GM12878 (cell line): Measurements from ENCODE around the gene USF1. TPM values are rescaled to one million over a fixed set of nuclear protein-coding genes. Genes with fewer than 3 reads are reported as not detected.
"Not testable (repeated sequence)": the region's sequence is repeated elsewhere in the genome, so short reads cannot be mapped to it uniquely, and the experiment has no call there.

Source experiments
- ATAC-seq: fragments of 200-7000 bp; cut with Tn5 transposase; 3 replicates; pipeline ENCODE4 v1.9.1; 2020; ENCODE audit warnings: mild to moderate bottlenecking, moderate library complexity
- BruUV-seq: library from RNA; stranded (reverse); fragments of 400-500 nt; replicated peaks from 2 replicates; lab custom pipeline; 2021; lab: Mats Ljungman, UMichigan
- CTCF ChIA-PET: fragments of 300-600 bp; sonication (Branson Sonifier 250); formaldehyde crosslinking; extraction: SDS; loops from one replicate; lab custom pipeline; 2021; ENCODE audit warnings: inconsistent platforms; lab: Yijun Ruan, JAX
- POLR2A ChIA-PET: fragments of 350-600 bp; formaldehyde crosslinking; extraction: SDS; loops from one replicate; lab custom pipeline; 2021; ENCODE audit warnings: inconsistent platforms; lab: Charles Lee
- RAD21 ChIA-PET: fragments of 300-600 bp; sonication (Branson Sonifier 250); formaldehyde crosslinking; loops from one replicate; lab custom pipeline; 2023; ENCODE audit warnings: antibody characterized with exemption; ENCODE audit not compliant: unreplicated experiment; lab: Charles Lee
- SMC1A ChIA-PET: fragments of 300-600 bp; sonication (Branson Sonifier 250); formaldehyde crosslinking; loops from one replicate; lab custom pipeline; 2023; ENCODE audit not compliant: unreplicated experiment, uncharacterized antibody; lab: Charles Lee
- DNase-seq: peaks from one replicate; pipeline ENCODE4 v3.0.0-alpha.2; 2011; ENCODE audit warnings: low read depth, low spot score
- FAIRE-seq: peaks from 3 replicates; lab custom pipeline; 2011; peaks lifted over from hg19 to GRCh38; lab: Jason Lieb, UNC
- H2AFZ ChIP-seq: 2 replicates; pipeline ENCODE4 v1.6.0; 2011; ENCODE audit warnings: low read depth, low read length, control low read depth; ENCODE audit not compliant: control insufficient read depth
- H3K27ac ChIP-seq: 2 replicates; pipeline ENCODE4 v1.5.1; 2011; ENCODE audit warnings: control low read depth; ENCODE audit not compliant: control insufficient read depth, insufficient read depth
- H3K27me3 ChIP-seq, 2 experiments: replicated peaks in 1 of 2; 2 replicates each; pipeline versions ENCODE4 v1.6.0 to v1.6.1; 2011; ENCODE audit warnings: low read length in 1 of 2; ENCODE audit not compliant: control insufficient read depth in 2 of 2, insufficient read depth in 2 of 2
- H3K36me3 ChIP-seq, 2 experiments: 2 replicates each; pipeline ENCODE4 v1.5.1; 2011; ENCODE audit warnings: low read length in 1 of 2; ENCODE audit not compliant: control insufficient read depth in 2 of 2, insufficient read depth in 2 of 2
- H3K4me1 ChIP-seq: 2 replicates; pipeline ENCODE4 v1.6.1; 2011; ENCODE audit warnings: mild to moderate bottlenecking, low read length, moderate library complexity, mixed read lengths; ENCODE audit not compliant: control insufficient read depth, insufficient read depth
- H3K4me2 ChIP-seq: 2 replicates; pipeline ENCODE4 v1.6.0; 2011; ENCODE audit warnings: control low read depth; ENCODE audit not compliant: control insufficient read depth, insufficient read depth
- H3K4me3 ChIP-seq: fragments of 200-600 bp; sonication (generic); 2 replicates; pipeline ENCODE4 v1.5.1; 2016
- H3K79me2 ChIP-seq: 2 replicates; pipeline ENCODE4 v1.6.0; 2011; ENCODE audit warnings: low read length; ENCODE audit not compliant: control insufficient read depth, insufficient read depth
- H3K9ac ChIP-seq: 2 replicates; pipeline ENCODE4 v1.8.0; 2011; ENCODE audit warnings: low read length, control low read depth, mixed read lengths; ENCODE audit not compliant: control insufficient read depth, insufficient read depth
- H3K9me3 ChIP-seq: replicated peaks from 3 replicates; pipeline ENCODE4 v1.5.1; 2011; ENCODE audit warnings: mild to moderate bottlenecking, low read length; ENCODE audit not compliant: control insufficient read depth, insufficient read depth
- H4K20me1 ChIP-seq: 2 replicates; pipeline ENCODE4 v1.6.0; 2011; ENCODE audit not compliant: control insufficient read depth, insufficient read depth
- PML ChIP-seq: IDR thresholded peaks from 2 replicates; pipeline ENCODE4 v1.6.1; 2012; ENCODE audit warnings: low read length, inconsistent platforms
- WGBS: methylation state at CpG from one replicate; pipeline ENCODE4 v1.1.6; 2016; ENCODE audit warnings: low lambda C conversion rate; ENCODE audit not compliant: insufficient replicate concordance, insufficient coverage; ENCODE audit errors: missing lambda C conversion rate; 5-methylcytosine and 5-hydroxymethylcytosine counted together
- in situ Hi-C: fragments of 300-500 bp; cut with MboI; formaldehyde crosslinking; loops from 9 replicates; pipeline ENCODE4 v1.14.3; 2018; ENCODE audit warnings: mixed read lengths
- intact Hi-C: fragments of 100-400 bp; cut with micrococcal nuclease; formaldehyde crosslinking; loops from one replicate; pipeline ENCODE4 v1.14.2; 2022; ENCODE audit not compliant: unreplicated experiment
- polyA plus RNA-seq, 11 experiments: library from polyadenylated mRNA; depleted of rRNA in 4 of 11; unstranded in 6 of 11; stranded (reverse) in 5 of 11; fragments of >200 nt; fragmentation: Nextera tagmentation in 4 of 11; fragmentation: Illumina TruSeq in 1 of 11; extraction: Ambion mirVana in 4 of 11; extraction: Trizol in 1 of 11; gene quantifications; 1 replicate in 1 of 11; 2 replicates in 10 of 11; pipeline versions ENCODE4 v1.2.1 to v1.2.3, GENCODE V29; 2011 to 2016; ENCODE audit warnings: inconsistent platforms in 2 of 11, missing spikeins in 2 of 11, low read depth in 1 of 11
- total RNA-seq, 4 experiments: library from RNA; depleted of rRNA in 3 of 4; stranded (reverse); fragments of >200 nt in 3 of 4; fragmentation: Illumina TruSeq in 1 of 4; extraction: Trizol in 1 of 4; gene quantifications; 2 replicates each; pipeline versions ENCODE4 v1.2.1 to v1.2.3, GENCODE V29; 2013 to 2021

The USF1 gene
- total and polyA plus RNA-seq, 10 of the 15 experiments (the other 5 are each of a cell fraction or from before 2014, with no cell fraction given): 9.4 to 92.1 (median 53.5) TPM

- 71% methylated on average over 5 of the region's 5 CpGs for WGBS
- Histone ChIP-seq H3K9me3 (no peaks in the 10 kb centered on the region), H3K4me1 (peaks cover 31% of the 10 kb centered on the region), H4K20me1 (no peaks in the 10 kb centered on the region), H3K79me2 (peaks cover 47% of the 10 kb centered on the region), H3K27me3 (no peaks in the 10 kb centered on the region), H3K36me3 (no peaks in the 10 kb centered on the region), H3K9ac (peak overlapping the region; percentile 51), H3K4me3 (peak overlapping the region; percentile 28), H3K4me2 (peak overlapping the region; percentile 64), H3K27ac (peak overlapping the region; percentile 39), H2AFZ (no peak overlapping the region)
- TF ChIP-seq PML: no peak
- DNase-seq: no peak
- intact Hi-C loops (no loop called here), in situ Hi-C loops (no loop called here)
- SMC1A ChIA-PET: interaction anchor here (0.7 to 4.2 kb wide), 11 partner anchors 11 to 182 kb away, joined by 3 to 23 read pairs (median 4); partner anchors contain the start of genes ARHGAP30 and KLHDC9
- POLR2A ChIA-PET: interaction anchor here (0.7 to 2.1 kb wide), 8 partner anchors 14 to 259 kb away, joined by 3 to 13 read pairs (median 4); partner anchors contain the start of genes ARHGAP30 and TSTD1
- CTCF ChIA-PET: interaction anchor here (0.9 to 2.1 kb wide), 13 partner anchors 13 to 79 kb away, joined by 3 to 9 read pairs (median 3); partner anchors contain the start of genes ITLN2 and USF1
- no peak for ATAC-seq
- FAIRE-seq: no peak
- no TSS peak for BruUV-seq
- RAD21 ChIA-PET: interaction anchor here (0.9 to 4.4 kb wide), 9 partner anchors 10 to 51 kb away, joined by 3 to 40 read pairs (median 4); partner anchors contain the start of genes ARHGAP30 and USF1
Observed at GRCh38 chr1:161017756-161018630, 27.8 kb downstream of the USF1 start.

- H3K79me2 ChIP-seq: peaks cover 49% of the 10 kb centered on the region
- H3K9ac ChIP-seq, H3K27ac ChIP-seq, BruUV-seq, H3K36me3 ChIP-seq, ATAC-seq, H3K27me3 ChIP-seq, FAIRE-seq, H3K4me2 ChIP-seq, H2AFZ ChIP-seq, DNase-seq, H4K20me1 ChIP-seq, H3K9me3 ChIP-seq, in situ Hi-C loops, H3K4me3 ChIP-seq, intact Hi-C loops, CTCF ChIA-PET: not testable (repeated sequence)
- SMC1A ChIA-PET: interaction anchor here (1.7 kb wide), 1 partner anchor 10 kb away, joined by 6 read pairs; no protein-coding TSS in a partner anchor
- RAD21 ChIA-PET: interaction anchor here (2.9 kb wide), 1 partner anchor 20 kb away, joined by 10 read pairs; no protein-coding TSS in a partner anchor
- POLR2A ChIA-PET: interaction anchor here (1.8 kb wide), 1 partner anchor 22 kb away, joined by 13 read pairs; the partner anchor contains the start of gene TSTD1
- WGBS: 73% methylated on average over 6 of the region's 7 CpGs
- peaks cover 36% of the 10 kb centered on the region for H3K4me1 ChIP-seq
Observed at GRCh38 chr1:161017181-161017580, 28.6 kb downstream of the USF1 start.

- in situ Hi-C loops, ATAC-seq, DNase-seq, H2AFZ ChIP-seq, intact Hi-C loops, H3K4me3 ChIP-seq, H3K9ac ChIP-seq, BruUV-seq, FAIRE-seq, SMC1A ChIA-PET, POLR2A ChIA-PET, H3K4me2 ChIP-seq, H3K36me3 ChIP-seq, H3K27ac ChIP-seq, H3K9me3 ChIP-seq, H3K27me3 ChIP-seq, H4K20me1 ChIP-seq, RAD21 ChIA-PET: not testable (repeated sequence)
- CTCF ChIA-PET: interaction anchor here (1.0 kb wide), 1 partner anchor 81 kb away, joined by 3 read pairs; no protein-coding TSS in a partner anchor
- 13% methylated on average over 1 of the region's 1 CpG for WGBS
- H3K79me2 ChIP-seq: peaks cover 53% of the 10 kb centered on the region
- H3K4me1 ChIP-seq: peaks cover 33% of the 10 kb centered on the region
Observed at GRCh38 chr1:161016683-161017082, 29.1 kb downstream of the USF1 start.
